HEK293 (cell line): ENCODE measurements around the gene LAMA2.

ENCODE experiments used
- TCF7L2 ChIP-seq: IDR thresholded peaks from 2 replicates; pipeline ENCODE4 v1.6.1; 2011; ENCODE audit warnings: low read depth, mild to moderate bottlenecking, inconsistent platforms, low read length, moderate library complexity, borderline replicate concordance
- YY1 ChIP-seq: fragments of 450-650 bp; formaldehyde crosslinking; IDR thresholded peaks from 2 replicates; pipeline ENCODE4 v1.5.1; 2018; ENCODE audit warnings: missing biosample characterization, missing genetic modification characterization
- YY2 ChIP-seq: fragments of 450-650 bp; formaldehyde crosslinking; IDR thresholded peaks from 2 replicates; pipeline ENCODE4 v1.5.1; 2016; ENCODE audit warnings: missing biosample characterization, missing genetic modification characterization
- ZBTB7A ChIP-seq: fragments of 450-650 bp; formaldehyde crosslinking; IDR thresholded peaks from 2 replicates; pipeline ENCODE4 v1.5.1; 2016; ENCODE audit warnings: low read depth, missing biosample characterization, missing genetic modification characterization
- ZFP3 ChIP-seq: fragments of 450-650 bp; formaldehyde crosslinking; IDR thresholded peaks from 2 replicates; pipeline ENCODE4 v1.5.1; 2016; ENCODE audit warnings: low read depth, missing biosample characterization, missing genetic modification characterization
- ZFP41 ChIP-seq: fragments of 450-650 bp; formaldehyde crosslinking; IDR thresholded peaks from 2 replicates; pipeline ENCODE4 v1.5.1; 2016; ENCODE audit warnings: missing biosample characterization, missing genetic modification characterization, borderline replicate concordance
- ZNF10 ChIP-seq: fragments of 450-650 bp; formaldehyde crosslinking; IDR thresholded peaks from 2 replicates; pipeline ENCODE4 v1.5.1; 2017; ENCODE audit warnings: missing biosample characterization, missing genetic modification characterization
- ZNF16 ChIP-seq: fragments of 450-650 bp; formaldehyde crosslinking; IDR thresholded peaks from 2 replicates; pipeline ENCODE4 v1.5.1; 2016; ENCODE audit warnings: low read depth, missing biosample characterization, missing genetic modification characterization
- ZNF174 ChIP-seq: fragments of 450-650 bp; formaldehyde crosslinking; IDR thresholded peaks from 2 replicates; pipeline ENCODE4 v1.5.0; 2017; ENCODE audit warnings: missing biosample characterization, mild to moderate bottlenecking, missing genetic modification characterization
- ZNF221 ChIP-seq: fragments of 450-650 bp; formaldehyde crosslinking; IDR thresholded peaks from 2 replicates; pipeline ENCODE4 v1.5.1; 2017; ENCODE audit warnings: missing biosample characterization, missing genetic modification characterization, borderline replicate concordance
- ZNF274 ChIP-seq, 2 experiments: fragments of 200-500 bp in 1 of 2; fragments of 450-650 bp in 1 of 2; sonication (Bioruptor generic) in 1 of 2; formaldehyde crosslinking in 1 of 2; IDR thresholded peaks; 2 replicates each; pipeline versions ENCODE4 v1.5.1 to v1.6.1; 2014 to 2016; ENCODE audit warnings: borderline replicate concordance in 1 of 2, inconsistent platforms in 1 of 2, low read length in 1 of 2, missing biosample characterization in 1 of 2, missing genetic modification characterization in 1 of 2
- ZNF324 ChIP-seq: fragments of 450-650 bp; formaldehyde crosslinking; IDR thresholded peaks from 2 replicates; pipeline ENCODE4 v1.5.1; 2016; ENCODE audit warnings: missing biosample characterization, missing genetic modification characterization
- ZNF639 ChIP-seq: fragments of 450-650 bp; formaldehyde crosslinking; IDR thresholded peaks from 2 replicates; pipeline ENCODE4 v1.5.1; 2016; ENCODE audit warnings: missing biosample characterization, missing genetic modification characterization
- TF ChIP-seq, protein P1 (sequence below): fragments of 450-650 bp; formaldehyde crosslinking; IDR thresholded peaks from 2 replicates; pipeline ENCODE4 v1.5.1; 2016; ENCODE audit warnings: missing biosample characterization, missing genetic modification characterization

DNA sequence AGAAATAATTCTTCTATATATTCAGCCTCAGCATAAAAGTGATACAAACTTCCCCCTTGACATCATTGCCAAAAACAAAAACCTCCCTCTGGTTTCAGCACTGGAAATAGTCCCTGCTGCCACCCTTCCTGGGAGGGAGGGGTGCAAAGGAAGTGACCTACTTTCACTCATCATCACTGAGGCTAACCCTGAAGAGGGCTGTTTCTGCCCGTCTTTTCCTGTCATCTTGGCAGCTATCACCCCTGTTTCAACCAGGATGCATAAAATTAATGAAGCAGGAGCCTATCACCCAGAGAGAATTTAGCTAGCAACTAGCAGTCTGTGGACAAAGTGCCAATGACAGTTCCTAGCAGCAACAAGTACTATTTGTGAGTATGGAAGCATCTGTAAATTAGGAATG is 397.8 kb downstream of the LAMA2 start:
- TF ChIP-seq ZFP3, result no peak
- no peak for TF ChIP-seq ZNF274 (IDR thresholded peaks at IDR 0.05; ENCODE audit: low read length)
- no peak for TF ChIP-seq ZNF274 (tag by site-specific recombination; IDR thresholded peaks at IDR 0.05; ENCODE audit: borderline replicate concordance)
- TF ChIP-seq, protein P1, sequence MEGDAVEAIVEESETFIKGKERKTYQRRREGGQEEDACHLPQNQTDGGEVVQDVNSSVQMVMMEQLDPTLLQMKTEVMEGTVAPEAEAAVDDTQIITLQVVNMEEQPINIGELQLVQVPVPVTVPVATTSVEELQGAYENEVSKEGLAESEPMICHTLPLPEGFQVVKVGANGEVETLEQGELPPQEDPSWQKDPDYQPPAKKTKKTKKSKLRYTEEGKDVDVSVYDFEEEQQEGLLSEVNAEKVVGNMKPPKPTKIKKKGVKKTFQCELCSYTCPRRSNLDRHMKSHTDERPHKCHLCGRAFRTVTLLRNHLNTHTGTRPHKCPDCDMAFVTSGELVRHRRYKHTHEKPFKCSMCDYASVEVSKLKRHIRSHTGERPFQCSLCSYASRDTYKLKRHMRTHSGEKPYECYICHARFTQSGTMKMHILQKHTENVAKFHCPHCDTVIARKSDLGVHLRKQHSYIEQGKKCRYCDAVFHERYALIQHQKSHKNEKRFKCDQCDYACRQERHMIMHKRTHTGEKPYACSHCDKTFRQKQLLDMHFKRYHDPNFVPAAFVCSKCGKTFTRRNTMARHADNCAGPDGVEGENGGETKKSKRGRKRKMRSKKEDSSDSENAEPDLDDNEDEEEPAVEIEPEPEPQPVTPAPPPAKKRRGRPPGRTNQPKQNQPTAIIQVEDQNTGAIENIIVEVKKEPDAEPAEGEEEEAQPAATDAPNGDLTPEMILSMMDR (tag by site-specific recombination), result no peak
- no peak for TF ChIP-seq YY1 (tag by site-specific recombination)
- no peak for TF ChIP-seq ZNF221 (tag by site-specific recombination)
- no peak for TF ChIP-seq TCF7L2
- no peak for TF ChIP-seq YY2 (tag by site-specific recombination)
- TF ChIP-seq ZNF639 (tag by site-specific recombination), result no peak
- no peak for TF ChIP-seq ZNF16
- no peak for TF ChIP-seq ZNF324 (tag by site-specific recombination)
- TF ChIP-seq ZFP41 (tag by site-specific recombination), result no peak
- no peak for TF ChIP-seq ZBTB7A (tag by site-specific recombination)
- no peak for TF ChIP-seq ZNF10 (tag by site-specific recombination)
- TF ChIP-seq ZNF174 (tag by site-specific recombination), result no peak
